ENCODE measurements around the gene RPS15. TPM values are rescaled to one million over a fixed set of nuclear protein-coding genes. Genes with fewer than 3 reads are reported as not detected.

Gene RPS15
- total RNA-seq = 1,000 to 10,000 TPM in 5 of 6 donors, 100 to 1,000 TPM in 1; 825 to 2,012 (median 1,317) TPM

- ATAC-seq (ENCODE audit: low FRiP score in 2 of 2) = peak; percentile 96 to 97
- no peaks in the 10 kb centered on the region for H3K9me3 ChIP-seq
- TF ChIP-seq POLR2AphosphoS5 (IDR thresholded peaks at IDR 0.05) = peak; percentile 95 to 98
- peak; percentile 89 to 99 (median 98) for TF ChIP-seq CTCF (IDR thresholded peaks at IDR 0.05)
- no peak for TF ChIP-seq EP300 (IDR thresholded peaks at IDR 0.05)
- TF ChIP-seq POLR2A (IDR thresholded peaks at IDR 0.05) = peak; percentile 58 to 95 (median 82)
- peaks cover 32 to 62% (median 51%) of the 10 kb centered on the region in 4 donors for H3K36me3 ChIP-seq
- peaks cover 16 to 29% (median 22%) of the 10 kb centered on the region in 4 donors for H3K4me1 ChIP-seq
- 2 to 6% methylated on average over 16 to 61 of the region's 100 CpGs for WGBS, 2 donors
- peak within 1 kb of the TSS; percentile 65 to 88 (median 82) for H3K4me3 ChIP-seq
- H3K27me3 ChIP-seq = no peaks in the 10 kb centered on the region
- peak; percentile 94 to 99 for DNase-seq
- peak within 1 kb of the TSS; percentile 87 to 95 (median 90) for H3K27ac ChIP-seq
Measured at GRCh38 chr19:1438035-1438932, at the start of gene RPS15. Gene RPS15 (plus strand): TSS chr19:1438396. CDS start chr19:1438426, 30 bp downstream.

GRCh38 chr19:1388637-1389026 lies 49.6 kb upstream of the RPS15 start:
- Histone ChIP-seq H3K27ac (no peak overlapping the region), H3K9me3 (no peaks in the 10 kb centered on the region), H3K4me3 (no peak overlapping the region), H3K27me3 (no peaks in the 10 kb centered on the region), H3K36me3 (peaks cover 16 to 70% (median 52%) of the 10 kb centered on the region in 4 donors), H3K4me1 (peaks cover 10 to 31% (median 19%) of the 10 kb centered on the region in 4 donors)
- DNase-seq (no peak), ATAC-seq (ENCODE audit: low FRiP score in 2 of 2) (no peak)
- no peak for TF ChIP-seq EP300 (IDR thresholded peaks at IDR 0.05)
- no peak for TF ChIP-seq CTCF (IDR thresholded peaks at IDR 0.05)
- TF ChIP-seq POLR2AphosphoS5 (IDR thresholded peaks at IDR 0.05) = no peak
- TF ChIP-seq POLR2A (IDR thresholded peaks at IDR 0.05) = no peak
- 90 to 96% methylated on average over 9 to 17 of the region's 17 CpGs for WGBS, 2 donors

GRCh38 chr19:1389033-1389940 lies 48.9 kb upstream of the RPS15 start:
- peaks cover 16 to 76% (median 58%) of the 10 kb centered on the region in 4 donors for H3K36me3 ChIP-seq
- ATAC-seq (ENCODE audit: low FRiP score in 2 of 2) = peak in 1 of 2 donors; percentile 12
- no peak for TF ChIP-seq POLR2A (IDR thresholded peaks at IDR 0.05)
- no peak for TF ChIP-seq EP300 (IDR thresholded peaks at IDR 0.05)
- TF ChIP-seq CTCF (IDR thresholded peaks at IDR 0.05) = no peak
- no peak for TF ChIP-seq POLR2AphosphoS5 (IDR thresholded peaks at IDR 0.05)
- no peak overlapping the region for H3K4me3 ChIP-seq
- peaks cover 10 to 28% (median 17%) of the 10 kb centered on the region in 4 donors for H3K4me1 ChIP-seq
- no peaks in the 10 kb centered on the region for H3K27me3 ChIP-seq
- WGBS, 2 donors = 92 to 95% methylated on average over 38 to 39 of the region's 39 CpGs
- H3K9me3 ChIP-seq = no peaks in the 10 kb centered on the region
- DNase-seq = no peak
- no peak overlapping the region for H3K27ac ChIP-seq

- DNase-seq = peak in 1 of 2 donors; percentile 83
- ATAC-seq (ENCODE audit: low FRiP score in 2 of 2) = no peak
- WGBS, 2 donors = 96 to 97% methylated on average over 37 to 42 of the region's 42 CpGs
- TF ChIP-seq EP300 (IDR thresholded peaks at IDR 0.05) = no peak
- no peak for TF ChIP-seq CTCF (IDR thresholded peaks at IDR 0.05)
- no peaks in the 10 kb centered on the region for H3K27me3 ChIP-seq
- H3K4me3 ChIP-seq = no peak overlapping the region
- H3K4me1 ChIP-seq = peaks cover 0 to 11% (median 2%) of the 10 kb centered on the region in 4 donors
- H3K9me3 ChIP-seq = no peaks in the 10 kb centered on the region
- H3K27ac ChIP-seq = no peak overlapping the region
- peaks cover 16 to 86% (median 62%) of the 10 kb centered on the region in 4 donors for H3K36me3 ChIP-seq
Measured at GRCh38 chr19:1390890-1391423, 47.2 kb upstream of the RPS15 start.

Data from upper lobe of left lung (tissue), 6 donors.